ENCODE measurements around the gene C19orf47.
A peak's percentile ranks its signal among the peaks of the same experiment; 100 is the strongest.

The C19orf47 gene

GRCh38 chr19:40286235-40286970 lies 61.8 kb downstream of the C19orf47 start:
- TF ChIP-seq CTCF (IDR thresholded peaks at IDR 0.05; ENCODE audit: borderline replicate concordance, insufficient read depth, low read depth, low read length), result no peak
- no peak overlapping the region for H3K4me3 ChIP-seq (ENCODE audit: low read depth, low read length)

GRCh38 chr19:40285353-40286234 lies 62.6 kb downstream of the C19orf47 start:
- peak overlapping the region; percentile 98 for H3K4me3 ChIP-seq (ENCODE audit: low read depth, low read length)

GRCh38 chr19:40284501-40285352 lies 63.5 kb downstream of the C19orf47 start, which contains the start of gene AKT2:
Gene AKT2, minus strand, starts transcription at chr19:40285345. Its CDS starts 20,078 bp downstream, at chr19:40265267.
- peak within 1 kb of the TSS; percentile 98 for H3K4me3 ChIP-seq (ENCODE audit: low read depth, low read length)
- no peak for TF ChIP-seq CTCF (IDR thresholded peaks at IDR 0.05; ENCODE audit: borderline replicate concordance, insufficient read depth, low read depth, low read length)

More at GRCh38 chr19:40285353-40286234, 62.6 kb downstream of the C19orf47 start:
- TF ChIP-seq CTCF (IDR thresholded peaks at IDR 0.05; ENCODE audit: borderline replicate concordance, insufficient read depth, low read depth, low read length), result no peak

GRCh38 chr19:40284251-40284500 lies 64.0 kb downstream of the C19orf47 start:
- TF ChIP-seq CTCF (IDR thresholded peaks at IDR 0.05; ENCODE audit: borderline replicate concordance, insufficient read depth, low read depth, low read length), result no peak
- peak overlapping the region; percentile 98 for H3K4me3 ChIP-seq (ENCODE audit: low read depth, low read length)

- no peak for TF ChIP-seq CTCF (IDR thresholded peaks at IDR 0.05; ENCODE audit: borderline replicate concordance, insufficient read depth, low read depth, low read length)
Measured at GRCh38 chr19:40283414-40284250, 64.6 kb downstream of the C19orf47 start.

GRCh38 chr19:40282920-40283319 lies 65.3 kb downstream of the C19orf47 start:
- no peak overlapping the region for H3K4me3 ChIP-seq (ENCODE audit: low read depth, low read length)
- no peak for TF ChIP-seq CTCF (IDR thresholded peaks at IDR 0.05; ENCODE audit: borderline replicate concordance, insufficient read depth, low read depth, low read length)

More at GRCh38 chr19:40283414-40284250, 64.6 kb downstream of the C19orf47 start:
- H3K4me3 ChIP-seq (ENCODE audit: low read depth, low read length), result peak overlapping the region; percentile 98

All from GM12875 (cell line).